ENCODE results near the gene KIF13A.

DNA sequence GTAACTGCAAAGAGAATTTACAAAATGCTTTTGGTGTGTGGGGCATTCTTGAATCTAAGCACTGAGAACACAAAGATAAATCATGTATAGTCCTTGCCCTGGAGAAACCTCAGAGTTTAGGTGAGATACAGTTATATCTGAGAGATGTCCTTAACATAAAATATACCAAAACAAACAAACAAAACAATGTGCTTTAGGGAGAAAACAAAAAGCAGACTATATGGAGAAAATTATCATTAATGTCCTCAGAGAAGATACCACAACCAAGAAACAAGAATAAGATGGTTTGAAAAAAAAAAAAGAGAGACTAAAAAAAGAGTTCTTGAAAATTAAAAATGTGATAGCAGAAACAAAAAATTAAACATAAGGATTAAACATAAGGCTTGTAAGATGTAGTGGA is 8.0 kb downstream of the KIF13A start:
- TF ChIP-seq, protein P1, sequence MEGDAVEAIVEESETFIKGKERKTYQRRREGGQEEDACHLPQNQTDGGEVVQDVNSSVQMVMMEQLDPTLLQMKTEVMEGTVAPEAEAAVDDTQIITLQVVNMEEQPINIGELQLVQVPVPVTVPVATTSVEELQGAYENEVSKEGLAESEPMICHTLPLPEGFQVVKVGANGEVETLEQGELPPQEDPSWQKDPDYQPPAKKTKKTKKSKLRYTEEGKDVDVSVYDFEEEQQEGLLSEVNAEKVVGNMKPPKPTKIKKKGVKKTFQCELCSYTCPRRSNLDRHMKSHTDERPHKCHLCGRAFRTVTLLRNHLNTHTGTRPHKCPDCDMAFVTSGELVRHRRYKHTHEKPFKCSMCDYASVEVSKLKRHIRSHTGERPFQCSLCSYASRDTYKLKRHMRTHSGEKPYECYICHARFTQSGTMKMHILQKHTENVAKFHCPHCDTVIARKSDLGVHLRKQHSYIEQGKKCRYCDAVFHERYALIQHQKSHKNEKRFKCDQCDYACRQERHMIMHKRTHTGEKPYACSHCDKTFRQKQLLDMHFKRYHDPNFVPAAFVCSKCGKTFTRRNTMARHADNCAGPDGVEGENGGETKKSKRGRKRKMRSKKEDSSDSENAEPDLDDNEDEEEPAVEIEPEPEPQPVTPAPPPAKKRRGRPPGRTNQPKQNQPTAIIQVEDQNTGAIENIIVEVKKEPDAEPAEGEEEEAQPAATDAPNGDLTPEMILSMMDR (IDR thresholded peaks at IDR 0.05; ENCODE audit: low read length): no peak
- TF ChIP-seq EZH2 (optimal IDR thresholded peaks at IDR 0.05; ENCODE audit: low read depth, low read length): no peak

All from MM.1S (cell line).